Measurements from ENCODE around the gene CLK3. TPM values are rescaled to one million over a fixed set of nuclear protein-coding genes. Genes with fewer than 3 reads are reported as not detected.

Gene CLK3
- total and polyA plus RNA-seq, 2 donors: 31.5 to 76.3 TPM

- DNase-seq (ENCODE audit: extremely low spot score): no peak
- whole genome bisulfite sequencing: 80% methylated on average over 3 of the region's 3 CpGs
- no peaks in the 10 kb centered on the region for H3K4me1 ChIP-seq (ENCODE audit: insufficient read depth)
- H3K4me3 ChIP-seq (ENCODE audit: low read depth, low read length): no peak overlapping the region
- peaks cover 2% of the 10 kb centered on the region for H3K36me3 ChIP-seq (ENCODE audit: insufficient read depth)
- H3K27ac ChIP-seq (ENCODE audit: low read depth): no peak overlapping the region
These were observed 5.7 kb upstream of the CLK3 start for GRCh38 chr15:74609938-74610301.

DNA sequence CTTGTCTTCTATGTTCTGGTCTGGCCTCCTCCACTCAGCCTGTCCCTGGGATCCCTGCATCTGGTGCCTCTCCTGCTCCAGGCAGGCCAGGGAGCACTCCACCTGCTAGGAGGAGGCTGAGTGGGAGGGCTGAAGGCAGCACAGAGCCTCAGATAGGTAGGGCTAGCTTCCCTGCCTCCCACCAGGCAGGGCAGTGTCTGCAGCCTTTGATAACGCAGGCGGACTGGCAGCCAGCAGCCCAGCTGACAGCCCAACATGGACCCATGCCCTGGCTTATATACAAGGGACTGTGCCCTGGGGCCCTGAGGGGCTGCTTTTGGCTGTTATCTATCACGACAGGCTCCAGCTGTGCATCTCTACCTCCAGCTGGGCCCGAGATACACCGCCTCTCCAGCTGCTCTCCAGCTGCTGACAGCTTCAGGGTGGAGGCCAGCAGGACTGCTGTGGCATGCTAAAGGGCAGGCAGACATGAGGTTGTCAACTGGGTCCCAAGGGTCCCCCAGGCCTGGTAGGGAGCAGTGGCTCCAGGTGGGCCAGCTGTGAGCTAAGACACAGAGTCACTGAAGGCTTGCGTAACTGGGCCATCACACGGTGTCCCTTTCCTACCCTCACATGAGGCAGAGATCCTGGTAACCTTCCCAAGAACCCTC is 5.2 kb upstream of the CLK3 start:
- H3K4me1 ChIP-seq (ENCODE audit: insufficient read depth): no peaks in the 10 kb centered on the region
- no peak overlapping the region for H3K4me3 ChIP-seq (ENCODE audit: low read depth, low read length)
- DNase-seq (ENCODE audit: extremely low spot score): no peak
- H3K27ac ChIP-seq (ENCODE audit: low read depth): no peak overlapping the region
- peaks cover 2% of the 10 kb centered on the region for H3K36me3 ChIP-seq (ENCODE audit: insufficient read depth)
- WGBS: 55% methylated on average over 7 of the region's 7 CpGs

DNA sequence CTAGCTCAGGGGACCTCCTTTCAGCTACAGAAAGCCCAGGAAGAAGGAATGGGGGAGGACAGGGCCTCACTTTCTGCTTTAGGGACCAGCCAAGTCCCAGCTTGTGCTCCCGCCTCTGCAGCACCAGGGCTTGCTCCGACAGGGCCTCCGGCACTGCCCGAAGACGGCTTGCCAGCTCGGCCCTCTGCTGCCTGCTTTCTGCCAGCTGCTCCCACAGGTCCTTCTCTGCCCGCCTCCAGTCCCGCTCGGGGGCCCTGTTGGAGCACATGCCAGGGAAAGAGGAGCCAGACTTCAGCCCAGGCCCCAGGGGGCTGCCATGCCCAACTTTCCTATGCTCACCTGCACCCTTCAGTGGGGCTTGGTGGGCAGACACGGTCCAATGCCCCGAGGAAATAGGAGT is 4.3 kb upstream of the CLK3 start:
- H3K27ac ChIP-seq (ENCODE audit: low read depth): no peak overlapping the region
- peaks cover 2% of the 10 kb centered on the region for H3K36me3 ChIP-seq (ENCODE audit: insufficient read depth)
- H3K4me1 ChIP-seq (ENCODE audit: insufficient read depth): no peaks in the 10 kb centered on the region
- no peak for DNase-seq (ENCODE audit: extremely low spot score)
- H3K4me3 ChIP-seq (ENCODE audit: low read depth, low read length): no peak overlapping the region
- 87% methylated on average over 11 of the region's 11 CpGs for WGBS

DNA sequence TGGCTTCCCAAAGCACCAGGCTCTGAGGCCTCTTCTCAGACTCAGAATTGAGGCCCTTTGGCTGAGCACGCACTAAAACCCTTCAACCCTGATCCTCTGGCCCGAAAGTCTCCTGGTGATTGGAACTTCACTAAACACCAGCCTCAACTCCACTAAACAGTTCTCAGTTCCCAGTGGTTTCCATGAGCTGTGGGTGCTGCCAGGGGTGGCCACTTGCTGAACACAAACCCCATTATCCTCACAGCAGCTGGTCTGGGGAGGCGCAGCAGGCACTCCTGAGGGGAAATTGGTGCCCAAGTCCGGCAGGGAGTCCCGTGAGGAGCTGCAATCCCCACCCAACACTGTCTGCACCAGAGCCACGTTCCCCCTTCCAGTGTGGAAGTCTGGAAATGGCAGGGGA is 3.8 kb upstream of the CLK3 start:
- 89% methylated on average over 6 of the region's 6 CpGs for WGBS

DNA sequence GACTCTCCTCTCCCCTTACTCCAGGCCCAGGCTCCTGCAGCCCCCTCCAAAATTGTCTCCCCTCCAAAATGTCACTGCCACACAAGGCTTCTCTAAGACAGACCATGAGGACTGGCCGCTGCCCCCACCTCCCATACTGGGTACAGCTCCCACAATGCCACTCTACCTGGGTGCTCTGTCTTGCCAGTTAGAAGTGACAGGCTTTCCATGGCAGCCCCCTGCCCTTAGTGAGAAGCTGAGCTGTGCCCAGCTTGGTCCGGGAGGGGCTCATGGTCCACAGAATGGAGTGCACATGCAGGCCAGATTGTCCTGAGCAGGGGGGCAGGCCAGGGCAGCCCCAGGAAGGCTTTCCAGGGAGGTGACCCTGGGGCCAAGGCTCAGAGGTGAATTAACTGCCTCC is 3.0 kb upstream of the CLK3 start:
- DNase-seq (ENCODE audit: extremely low spot score): no peak
- WGBS: 81% methylated on average over 2 of the region's 2 CpGs
- no peak overlapping the region for H3K4me3 ChIP-seq (ENCODE audit: low read depth, low read length)
- H3K27ac ChIP-seq (ENCODE audit: low read depth): no peak overlapping the region
- peaks cover 2% of the 10 kb centered on the region for H3K36me3 ChIP-seq (ENCODE audit: insufficient read depth)
- H3K4me1 ChIP-seq (ENCODE audit: insufficient read depth): no peaks in the 10 kb centered on the region

More for the DNA sequence above, 3.8 kb upstream of the CLK3 start:
- no peak for DNase-seq (ENCODE audit: extremely low spot score)
- no peak overlapping the region for H3K4me3 ChIP-seq (ENCODE audit: low read depth, low read length)
- no peaks in the 10 kb centered on the region for H3K4me1 ChIP-seq (ENCODE audit: insufficient read depth)
- peaks cover 2% of the 10 kb centered on the region for H3K36me3 ChIP-seq (ENCODE audit: insufficient read depth)
- no peak overlapping the region for H3K27ac ChIP-seq (ENCODE audit: low read depth)

- Histone ChIP-seq H3K36me3 (ENCODE audit: insufficient read depth) (peaks cover 2% of the 10 kb centered on the region), H3K27ac (ENCODE audit: low read depth) (no peak overlapping the region), H3K4me1 (ENCODE audit: insufficient read depth) (no peaks in the 10 kb centered on the region), H3K4me3 (ENCODE audit: low read depth, low read length) (no peak overlapping the region)
- WGBS: 60% methylated on average over 6 of the region's 6 CpGs
- DNase-seq (ENCODE audit: extremely low spot score): no peak
These were observed 2.3 kb upstream of the CLK3 start for GRCh38 chr15:74613089-74613952.

GRCh38 chr15:74613953-74614743 is 1.5 kb upstream of the CLK3 start:
- no peak for DNase-seq (ENCODE audit: extremely low spot score)
- Histone ChIP-seq H3K27ac (ENCODE audit: low read depth) (no peak overlapping the region), H3K36me3 (ENCODE audit: insufficient read depth) (peaks cover 2% of the 10 kb centered on the region), H3K4me3 (ENCODE audit: low read depth, low read length) (peak overlapping the region; percentile 95), H3K4me1 (ENCODE audit: insufficient read depth) (no peaks in the 10 kb centered on the region)
- 32% methylated on average over 38 of the region's 38 CpGs for WGBS

DNA sequence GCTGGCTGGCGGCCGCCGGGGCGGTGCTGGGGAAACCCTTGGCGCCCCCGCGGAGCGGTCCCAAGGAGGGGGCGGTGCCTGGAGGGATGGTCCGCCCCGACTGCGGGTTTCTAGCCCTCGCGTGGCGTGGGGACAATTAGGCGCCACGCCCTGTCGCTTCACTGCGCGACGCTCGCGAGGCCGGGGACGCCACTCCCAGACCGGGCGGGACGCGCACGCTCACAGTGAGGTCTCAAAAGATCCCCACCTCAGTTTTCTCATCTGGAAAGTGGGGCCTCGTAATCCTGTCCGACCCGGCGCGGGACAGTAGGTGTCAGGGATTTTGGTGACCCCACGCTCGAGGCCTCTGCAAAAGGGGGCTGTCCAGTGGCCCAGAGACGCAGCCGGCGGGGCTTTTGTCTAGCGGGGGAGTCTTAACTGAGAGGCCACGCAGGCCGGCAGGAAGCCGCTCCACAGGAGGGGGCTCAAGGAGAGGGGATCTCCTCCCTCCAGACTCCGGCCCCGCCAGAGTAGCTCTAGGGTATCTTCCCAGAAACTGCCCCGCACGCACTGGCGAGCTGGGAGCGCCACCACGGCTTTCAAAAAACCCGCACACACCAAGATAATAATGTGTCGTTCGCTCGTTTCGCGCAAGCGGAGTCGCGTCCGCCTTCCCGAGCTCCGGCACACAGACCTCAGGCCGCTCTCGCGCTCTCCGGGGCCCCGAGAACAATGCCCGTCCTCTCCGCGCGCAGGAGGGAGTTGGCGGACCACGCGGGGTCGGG is 710 bp upstream of the CLK3 start:
- no peaks in the 10 kb centered on the region for H3K4me1 ChIP-seq (ENCODE audit: insufficient read depth)

GRCh38 chr15:74616366-74616939 is 817 bp downstream of the CLK3 start:
- no peaks in the 10 kb centered on the region for H3K4me1 ChIP-seq (ENCODE audit: insufficient read depth)

More for the DNA sequence above, 710 bp upstream of the CLK3 start:
- H3K36me3 ChIP-seq (ENCODE audit: insufficient read depth): peaks cover 2% of the 10 kb centered on the region
- peak overlapping the region; percentile 95 for H3K4me3 ChIP-seq (ENCODE audit: low read depth, low read length)
- WGBS: under 1% methylated on average over 76 of the region's 76 CpGs
- H3K27ac ChIP-seq (ENCODE audit: low read depth): peak overlapping the region; percentile 86
- no peak for DNase-seq (ENCODE audit: extremely low spot score)

GRCh38 chr15:74616996-74617395 is 1.4 kb downstream of the CLK3 start:
- Histone ChIP-seq H3K4me1 (ENCODE audit: insufficient read depth) (no peaks in the 10 kb centered on the region), H3K4me3 (ENCODE audit: low read depth, low read length) (peak overlapping the region; percentile 95), H3K36me3 (ENCODE audit: insufficient read depth) (peaks cover 3% of the 10 kb centered on the region), H3K27ac (ENCODE audit: low read depth) (no peak overlapping the region)
- DNase-seq (ENCODE audit: extremely low spot score): no peak

More at GRCh38 chr15:74616366-74616939, 817 bp downstream of the CLK3 start:
- Histone ChIP-seq H3K27ac (ENCODE audit: low read depth) (peak overlapping the region; percentile 97), H3K36me3 (ENCODE audit: insufficient read depth) (peaks cover 3% of the 10 kb centered on the region), H3K4me3 (ENCODE audit: low read depth, low read length) (peak overlapping the region; percentile 95)
- 1% methylated on average over 18 of the region's 18 CpGs for WGBS
- no peak for DNase-seq (ENCODE audit: extremely low spot score)

- Histone ChIP-seq H3K4me3 (ENCODE audit: low read depth, low read length) (no peak overlapping the region), H3K4me1 (ENCODE audit: insufficient read depth) (no peaks in the 10 kb centered on the region), H3K27ac (ENCODE audit: low read depth) (no peak overlapping the region), H3K36me3 (ENCODE audit: insufficient read depth) (peaks cover 3% of the 10 kb centered on the region)
- no peak for DNase-seq (ENCODE audit: extremely low spot score)
- whole genome bisulfite sequencing: 83% methylated on average over 15 of the region's 15 CpGs
These were observed 3.4 kb downstream of the CLK3 start for GRCh38 chr15:74618841-74619596.

GRCh38 chr15:74619916-74620635 is 4.4 kb downstream of the CLK3 start:
- no peak overlapping the region for H3K27ac ChIP-seq (ENCODE audit: low read depth)
- no peaks in the 10 kb centered on the region for H3K4me1 ChIP-seq (ENCODE audit: insufficient read depth)
- 93% methylated on average over 27 of the region's 27 CpGs for WGBS
- H3K36me3 ChIP-seq (ENCODE audit: insufficient read depth): peaks cover 5% of the 10 kb centered on the region
- DNase-seq (ENCODE audit: extremely low spot score): no peak
- no peak overlapping the region for H3K4me3 ChIP-seq (ENCODE audit: low read depth, low read length)
